SIG-M5 treated with dmso at 0.1 percent for 504 hours (cell line): Measurements from ENCODE around the gene ATAD1.

Experiments
- DNase-seq: peaks from one replicate; lab custom pipeline; 2025; ENCODE audit not compliant: unreplicated experiment; lab: John Stamatoyannopoulos, UW

ATAD1 gene

GRCh38 chr10:87721781-87722180 is 96.2 kb downstream of the ATAD1 start:
- no peak for DNase-seq

- DNase-seq = no peak
Observed at GRCh38 chr10:87720665-87721064, 97.4 kb downstream of the ATAD1 start.

DNA sequence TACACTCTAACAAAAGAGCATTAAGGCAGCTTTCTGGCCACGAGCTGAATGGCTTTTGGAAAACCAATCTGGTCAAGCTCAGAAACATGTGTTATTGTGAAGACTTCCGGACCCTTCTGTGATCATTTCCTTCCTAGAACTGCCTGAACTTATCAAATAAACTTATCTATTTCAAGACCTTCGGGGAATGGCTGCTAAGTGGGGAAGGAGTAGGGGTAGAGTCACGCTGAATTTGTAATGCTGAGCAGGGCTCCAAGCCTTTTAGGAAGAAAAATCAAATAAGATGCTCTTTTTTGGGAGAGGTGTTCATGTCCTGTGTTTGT is 101.7 kb downstream of the ATAD1 start:
- DNase-seq = no peak

GRCh38 chr10:87715552-87716347 is 102.3 kb downstream of the ATAD1 start:
- no peak for DNase-seq

DNA sequence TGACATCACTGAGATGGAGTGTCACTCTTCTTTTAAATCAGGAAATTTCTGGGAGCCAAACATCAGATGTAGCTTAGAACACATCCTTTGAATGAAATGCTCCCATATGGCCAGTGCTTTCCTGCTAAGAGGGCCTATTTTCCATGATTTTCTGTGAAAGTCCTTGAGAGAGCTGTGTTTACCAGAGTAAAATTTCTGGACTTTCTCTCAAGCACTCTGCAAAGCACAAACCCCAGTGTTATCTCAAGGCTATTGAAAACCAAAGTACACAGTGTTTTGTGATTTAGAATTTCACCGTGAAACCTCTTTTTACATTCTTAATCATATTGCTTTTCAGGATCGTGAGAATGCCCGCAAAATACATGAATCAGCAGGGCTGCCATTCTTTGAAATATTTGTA is 104.3 kb downstream of the ATAD1 start:
- DNase-seq = no peak

- no peak for DNase-seq
Observed at GRCh38 chr10:87712913-87713616, 105.0 kb downstream of the ATAD1 start.

DNA sequence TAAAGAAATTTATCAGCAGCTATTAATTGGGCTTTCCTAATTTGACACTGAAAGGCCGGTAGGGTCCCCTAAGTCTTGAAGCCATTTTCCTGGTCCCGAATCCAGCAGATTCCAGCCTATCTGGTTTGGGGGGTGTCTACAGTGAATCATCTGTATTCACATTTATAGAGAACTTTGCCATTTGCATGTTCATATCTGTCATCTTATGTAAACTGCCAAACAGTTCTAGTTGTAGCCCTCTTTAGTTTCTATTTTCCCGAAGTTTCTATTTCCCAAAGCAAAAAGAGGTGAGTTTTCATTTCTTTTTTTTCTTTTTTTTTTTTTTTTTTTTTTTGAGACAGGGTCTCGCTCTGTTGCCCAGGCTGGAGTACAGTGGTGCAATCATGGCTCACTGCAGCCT is 110.8 kb downstream of the ATAD1 start:
- DNase-seq = no peak

GRCh38 chr10:87706731-87707130 is 111.3 kb downstream of the ATAD1 start:
- DNase-seq = no peak

GRCh38 chr10:87705339-87705738 is 112.7 kb downstream of the ATAD1 start:
- peak; percentile 6 for DNase-seq

GRCh38 chr10:87703771-87704170 is 114.3 kb downstream of the ATAD1 start:
- DNase-seq = no peak

GRCh38 chr10:87702973-87703294 is 115.1 kb downstream of the ATAD1 start:
- no peak for DNase-seq

GRCh38 chr10:87702260-87702972 is 115.6 kb downstream of the ATAD1 start:
- no peak for DNase-seq
